ENCODE results near the gene MON2. TPM values are rescaled to one million over a fixed set of nuclear protein-coding genes. Genes with fewer than 3 reads are reported as not detected.

MON2 gene
- total and polyA plus RNA-seq, 4 donors, result 11.9 to 175 (median 33.3) TPM

- H3K4me3 ChIP-seq, result peak overlapping the region; percentile 85
- no peak for DNase-seq
Observed at GRCh38 chr12:62603811-62604098, 137.1 kb downstream of the MON2 start.

DNA sequence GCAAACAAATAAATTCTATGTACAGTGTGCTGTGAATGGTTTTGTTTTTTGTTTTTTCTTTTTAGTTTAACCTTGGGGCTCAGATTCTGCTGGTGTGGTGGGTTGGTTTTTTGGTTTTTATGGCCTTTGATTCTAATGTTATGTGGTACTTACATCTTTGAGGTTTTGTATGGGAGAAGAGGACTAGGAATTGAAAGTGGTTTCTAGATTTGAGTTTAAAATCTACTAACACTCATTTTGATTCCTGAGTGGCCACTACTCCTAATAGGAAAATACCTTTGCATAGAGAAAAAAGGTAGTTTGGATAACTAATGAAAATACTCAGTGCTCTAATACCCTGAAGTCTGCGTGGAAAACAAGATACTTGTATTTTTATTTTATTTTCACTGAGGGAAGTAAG is 137.7 kb downstream of the MON2 start:
- no peaks in the 10 kb centered on the region for H3K9me3 ChIP-seq (ENCODE audit: control insufficient read depth in 4 of 4, insufficient read depth in 3 of 4, low read length in 3 of 4)
- H3K27ac ChIP-seq (ENCODE audit: low read depth in 1 of 2, low read length in 1 of 2), result no peak overlapping the region
- no peak for ATAC-seq (ENCODE audit: insufficient read depth, low FRiP score)
- H3K36me3 ChIP-seq (ENCODE audit: control insufficient read depth in 4 of 4, insufficient read depth in 4 of 4, low read length in 4 of 4), result peaks cover 0 to 1% (median 0%) of the 10 kb centered on the region in 4 donors
- no peak overlapping the region for H3K4me3 ChIP-seq
- H3K4me1 ChIP-seq (ENCODE audit: control insufficient read depth in 5 of 5, insufficient read depth in 5 of 5, low read length in 5 of 5), result peaks cover 0 to 21% (median 11%) of the 10 kb centered on the region in 5 donors
- DNase-seq, result no peak
- peak overlapping the region; percentile 74 to 95 for H3K9ac ChIP-seq (ENCODE audit: insufficient read depth in 1 of 2, low read length in 2 of 2)
- WGBS, 2 donors, result 33 to 49% methylated on average over 1 of the region's 1 CpG
- TF ChIP-seq CTCF (IDR thresholded peaks at IDR 0.05; ENCODE audit: control extremely low read depth, extremely low read depth), result no peak
- no peaks in the 10 kb centered on the region for H3K27me3 ChIP-seq (ENCODE audit: control insufficient read depth in 3 of 3, insufficient read depth in 3 of 3, low read length in 2 of 3)

More at GRCh38 chr12:62603811-62604098, 137.1 kb downstream of the MON2 start:
- Histone ChIP-seq H3K9ac (ENCODE audit: insufficient read depth in 1 of 2, low read length in 2 of 2) (peak overlapping the region; percentile 74 to 95), H3K36me3 (ENCODE audit: control insufficient read depth in 4 of 4, insufficient read depth in 4 of 4, low read length in 4 of 4) (peaks cover 0 to under 1% (median 0%) of the 10 kb centered on the region in 4 donors), H3K9me3 (ENCODE audit: control insufficient read depth in 4 of 4, insufficient read depth in 3 of 4, low read length in 3 of 4) (no peaks in the 10 kb centered on the region), H3K27me3 (ENCODE audit: control insufficient read depth in 3 of 3, insufficient read depth in 3 of 3, low read length in 2 of 3) (no peaks in the 10 kb centered on the region), H3K4me1 (ENCODE audit: control insufficient read depth in 5 of 5, insufficient read depth in 5 of 5, low read length in 5 of 5) (peaks cover 0 to 21% (median 11%) of the 10 kb centered on the region in 5 donors), H3K27ac (ENCODE audit: low read depth in 1 of 2, low read length in 1 of 2) (peak overlapping the region; percentile 95 to 100)
- no peak for ATAC-seq (ENCODE audit: insufficient read depth, low FRiP score)
- TF ChIP-seq CTCF (IDR thresholded peaks at IDR 0.05; ENCODE audit: control extremely low read depth, extremely low read depth), result no peak
- WGBS, 2 donors, result 0% methylated on average over 14 of the region's 14 CpGs

- TF ChIP-seq CTCF (IDR thresholded peaks at IDR 0.05; ENCODE audit: control extremely low read depth, extremely low read depth), result no peak
Observed at GRCh38 chr12:62604871-62605270, 138.2 kb downstream of the MON2 start.

GRCh38 chr12:62605981-62606380 is 139.4 kb downstream of the MON2 start:
- Histone ChIP-seq H3K4me1 (ENCODE audit: control insufficient read depth in 5 of 5, insufficient read depth in 5 of 5, low read length in 5 of 5) (peaks cover 0 to 21% (median 11%) of the 10 kb centered on the region in 5 donors), H3K27me3 (ENCODE audit: control insufficient read depth in 3 of 3, insufficient read depth in 3 of 3, low read length in 2 of 3) (no peaks in the 10 kb centered on the region), H3K9me3 (ENCODE audit: control insufficient read depth in 4 of 4, insufficient read depth in 3 of 4, low read length in 3 of 4) (no peaks in the 10 kb centered on the region), H3K9ac (ENCODE audit: insufficient read depth in 1 of 2, low read length in 2 of 2) (no peak overlapping the region), H3K4me3 (no peak overlapping the region), H3K36me3 (ENCODE audit: control insufficient read depth in 4 of 4, insufficient read depth in 4 of 4, low read length in 4 of 4) (peaks cover 0 to 1% (median 0%) of the 10 kb centered on the region in 4 donors), H3K27ac (ENCODE audit: low read depth in 1 of 2, low read length in 1 of 2) (no peak overlapping the region)
- DNase-seq (no peak), ATAC-seq (ENCODE audit: insufficient read depth, low FRiP score) (no peak)
- no peak for TF ChIP-seq CTCF (IDR thresholded peaks at IDR 0.05; ENCODE audit: control extremely low read depth, extremely low read depth)
- 88 to 91% methylated on average over 2 of the region's 2 CpGs for WGBS, 2 donors

More at GRCh38 chr12:62604871-62605270, 138.2 kb downstream of the MON2 start:
- H3K36me3 ChIP-seq (ENCODE audit: control insufficient read depth in 4 of 4, insufficient read depth in 4 of 4, low read length in 4 of 4), result peaks cover 0 to 1% (median 0%) of the 10 kb centered on the region in 4 donors
- H3K9me3 ChIP-seq (ENCODE audit: control insufficient read depth in 4 of 4, insufficient read depth in 3 of 4, low read length in 3 of 4), result no peaks in the 10 kb centered on the region
- H3K27ac ChIP-seq (ENCODE audit: low read depth in 1 of 2, low read length in 1 of 2), result no peak overlapping the region
- H3K9ac ChIP-seq (ENCODE audit: insufficient read depth in 1 of 2, low read length in 2 of 2), result peak overlapping the region in 1 of 2 donors; percentile 74
- H3K4me1 ChIP-seq (ENCODE audit: control insufficient read depth in 5 of 5, insufficient read depth in 5 of 5, low read length in 5 of 5), result peaks cover 0 to 21% (median 11%) of the 10 kb centered on the region in 5 donors
- DNase-seq (peak in 2 of 3 donors; percentile 43 to 46), ATAC-seq (ENCODE audit: insufficient read depth, low FRiP score) (no peak)
- WGBS, 2 donors, result 27 to 34% methylated on average over 4 of the region's 4 CpGs
- H3K27me3 ChIP-seq (ENCODE audit: control insufficient read depth in 3 of 3, insufficient read depth in 3 of 3, low read length in 2 of 3), result no peaks in the 10 kb centered on the region
- H3K4me3 ChIP-seq, result no peak overlapping the region

Measured in lung (tissue), 12 donors.